ENCODE measurements around the gene FOXL2.

Gene FOXL2

GRCh38 chr3:138946663-138947494 is at the start of gene FOXL2, which contains the start of gene FOXL2NB:
FOXL2 (minus strand) TSS chr3:138947137; CDS start chr3:138946722, 415 bp downstream.
FOXL2NB (plus strand) TSS chr3:138947217; CDS start chr3:138947365, 148 bp downstream.
- no peak for TF ChIP-seq CTCF (IDR thresholded peaks at IDR 0.05; ENCODE audit: insufficient read depth, low read depth, low read length, missing control alignments)
- H3K4me3 ChIP-seq (ENCODE audit: low read depth, low read length): no peak within 1 kb of the TSS
- no peak for DNase-seq (ENCODE audit: low read depth)

GRCh38 chr3:138995706-138996105 is 48.8 kb upstream of the FOXL2 start:
- DNase-seq (ENCODE audit: low read depth): no peak
- H3K4me3 ChIP-seq (ENCODE audit: low read depth, low read length): no peak overlapping the region
- no peak for TF ChIP-seq CTCF (IDR thresholded peaks at IDR 0.05; ENCODE audit: insufficient read depth, low read depth, low read length, missing control alignments)

- no peak overlapping the region for H3K4me3 ChIP-seq (ENCODE audit: low read depth, low read length)
- TF ChIP-seq CTCF (IDR thresholded peaks at IDR 0.05; ENCODE audit: insufficient read depth, low read depth, low read length, missing control alignments): no peak
- no peak for DNase-seq (ENCODE audit: low read depth)
These were observed 40.2 kb upstream of the FOXL2 start for GRCh38 chr3:138987181-138987580.

GRCh38 chr3:138985932-138986331 is 39.0 kb upstream of the FOXL2 start:
- DNase-seq (ENCODE audit: low read depth): no peak
- no peak for TF ChIP-seq CTCF (IDR thresholded peaks at IDR 0.05; ENCODE audit: insufficient read depth, low read depth, low read length, missing control alignments)
- no peak overlapping the region for H3K4me3 ChIP-seq (ENCODE audit: low read depth, low read length)

- no peak for DNase-seq (ENCODE audit: low read depth)
- H3K4me3 ChIP-seq (ENCODE audit: low read depth, low read length): no peak overlapping the region
- no peak for TF ChIP-seq CTCF (IDR thresholded peaks at IDR 0.05; ENCODE audit: insufficient read depth, low read depth, low read length, missing control alignments)
These were observed 37.9 kb upstream of the FOXL2 start for GRCh38 chr3:138984816-138985215.

GRCh38 chr3:138976047-138976446 is 29.1 kb upstream of the FOXL2 start:
- no peak for TF ChIP-seq CTCF (IDR thresholded peaks at IDR 0.05; ENCODE audit: insufficient read depth, low read depth, low read length, missing control alignments)
- DNase-seq (ENCODE audit: low read depth): no peak

More at GRCh38 chr3:138976047-138976446, 29.1 kb upstream of the FOXL2 start:
- H3K4me3 ChIP-seq (ENCODE audit: low read depth, low read length): no peak overlapping the region

All from GM12865 (cell line).